DMS79 treated with DMSO at 0.1 percent for 48 hours (cell line): ENCODE measurements around the gene VSNL1.

Experiments used
- DNase-seq: peaks from one replicate; lab custom pipeline; 2025; lab: John Stamatoyannopoulos, UW

The VSNL1 gene

GRCh38 chr2:17540093-17540812 is at the start of gene VSNL1:
Gene VSNL1 (plus strand): TSS chr2:17540696. CDS start chr2:17592075, 51,379 bp downstream.
- DNase-seq: peak; percentile 96

GRCh38 chr2:17495590-17495989 is 44.9 kb upstream of the VSNL1 start:
- DNase-seq: no peak

- DNase-seq: no peak
Measured at GRCh38 chr2:17497718-17498117, 42.8 kb upstream of the VSNL1 start.

- no peak for DNase-seq
Measured at GRCh38 chr2:17506736-17507616, 33.5 kb upstream of the VSNL1 start.

- DNase-seq: no peak
Measured at GRCh38 chr2:17515652-17516051, 24.8 kb upstream of the VSNL1 start.

GRCh38 chr2:17517481-17518211 is 22.9 kb upstream of the VSNL1 start:
- no peak for DNase-seq

- peak; percentile 66 for DNase-seq
Measured at GRCh38 chr2:17518212-17519154, 22.0 kb upstream of the VSNL1 start, which contains the start of gene RAD51AP2. Gene RAD51AP2 (minus strand): TSS chr2:17518440. CDS start chr2:17518415, 25 bp downstream.

- no peak for DNase-seq
Measured at GRCh38 chr2:17519486-17519885, 21.0 kb upstream of the VSNL1 start.

- no peak for DNase-seq
Measured at GRCh38 chr2:17520761-17521160, 19.7 kb upstream of the VSNL1 start.

- no peak for DNase-seq
Measured at GRCh38 chr2:17521621-17522020, 18.9 kb upstream of the VSNL1 start.

GRCh38 chr2:17522303-17522702 is 18.2 kb upstream of the VSNL1 start:
- DNase-seq: no peak

- DNase-seq: no peak
Measured at GRCh38 chr2:17529771-17530170, 10.7 kb upstream of the VSNL1 start.

- no peak for DNase-seq
Measured at GRCh38 chr2:17533546-17533945, 7.0 kb upstream of the VSNL1 start.

GRCh38 chr2:17536416-17536815 is 4.1 kb upstream of the VSNL1 start:
- DNase-seq: no peak

- DNase-seq: peak; percentile 87
Measured at GRCh38 chr2:17538022-17538843, 2.3 kb upstream of the VSNL1 start.

GRCh38 chr2:17538844-17539554 is 1.5 kb upstream of the VSNL1 start:
- peak; percentile 87 for DNase-seq

- DNase-seq: peak; percentile 76
Measured at GRCh38 chr2:17539611-17540092, 844 bp upstream of the VSNL1 start.

- DNase-seq: peak; percentile 67
Measured at GRCh38 chr2:17540813-17541530, 476 bp downstream of the VSNL1 start.

GRCh38 chr2:17541531-17541950 is 1.0 kb downstream of the VSNL1 start:
- DNase-seq: no peak
